HEK293T (cell line): ENCODE measurements around the gene UBL7.
A peak's percentile ranks its signal among the peaks of the same experiment; 100 is the strongest.

ENCODE experiments used
- CTCF ChIA-PET: fragments of 350-600 bp; formaldehyde crosslinking; extraction: SDS; loops from one replicate; lab custom pipeline; 2021; ENCODE audit warnings: antibody characterized with exemption, inconsistent platforms; lab: Yijun Ruan, JAX
- POLR2A ChIA-PET: fragments of 350-600 bp; formaldehyde crosslinking; extraction: SDS; loops from one replicate; lab custom pipeline; 2020; ENCODE audit warnings: antibody characterized with exemption, inconsistent platforms; lab: Yijun Ruan, JAX
- DNase-seq: peaks from one replicate; pipeline ENCODE4 v3.0.0; 2012; ENCODE audit warnings: mixed read lengths; ENCODE audit errors: extremely low spot score
- ARNT ChIP-seq: fragments of 450-650 bp; IDR thresholded peaks from 2 replicates; pipeline ENCODE4 v1.6.1; 2017; ENCODE audit warnings: mild to moderate bottlenecking
- BHLHE40 ChIP-seq: fragments of 450-650 bp; IDR thresholded peaks from 2 replicates; pipeline ENCODE4 v1.6.1; 2016; ENCODE audit warnings: mild to moderate bottlenecking, moderate library complexity, borderline replicate concordance
- CTBP1 ChIP-seq: fragments of 450-650 bp; IDR thresholded peaks from 2 replicates; pipeline ENCODE4 v1.6.1; 2016; ENCODE audit warnings: borderline replicate concordance
- ELF4 ChIP-seq: fragments of 450-650 bp; IDR thresholded peaks from 2 replicates; pipeline ENCODE4 v1.6.1; 2017; ENCODE audit warnings: antibody characterized with exemption
- FOXA1 ChIP-seq: fragments of 450-650 bp; IDR thresholded peaks from 2 replicates; pipeline ENCODE4 v1.6.1; 2016; ENCODE audit warnings: mild to moderate bottlenecking
- FOXK2 ChIP-seq: fragments of 450-650 bp; IDR thresholded peaks from 2 replicates; pipeline ENCODE4 v1.6.1; 2016; ENCODE audit warnings: mild to moderate bottlenecking
- FOXM1 ChIP-seq: fragments of 450-650 bp; IDR thresholded peaks from 2 replicates; pipeline ENCODE4 v1.6.1; 2017; ENCODE audit warnings: mild to moderate bottlenecking, borderline replicate concordance
- HDGF ChIP-seq: fragments of 450-650 bp; IDR thresholded peaks from 2 replicates; pipeline ENCODE4 v1.6.1; 2017; ENCODE audit warnings: antibody characterized with exemption, borderline replicate concordance
- L3MBTL2 ChIP-seq: fragments of 450-650 bp; conservative IDR thresholded peaks from 2 replicates; pipeline ENCODE4 v1.6.1; 2016; ENCODE audit warnings: mild to moderate bottlenecking
- LEF1 ChIP-seq: fragments of 450-650 bp; IDR thresholded peaks from 2 replicates; pipeline ENCODE4 v1.6.1; 2017; ENCODE audit warnings: mild to moderate bottlenecking, borderline replicate concordance
- NFRKB ChIP-seq: fragments of 450-650 bp; IDR thresholded peaks from 2 replicates; pipeline ENCODE4 v1.6.1; 2016; ENCODE audit warnings: mild to moderate bottlenecking, moderate library complexity
- PKNOX1 ChIP-seq: fragments of 450-650 bp; IDR thresholded peaks from 2 replicates; pipeline ENCODE4 v1.6.1; 2016
- SP1 ChIP-seq: fragments of 450-650 bp; IDR thresholded peaks from 2 replicates; pipeline ENCODE4 v1.6.1; 2017
- SUZ12 ChIP-seq: fragments of 450-650 bp; IDR thresholded peaks from 2 replicates; pipeline ENCODE4 v1.6.1; 2016; ENCODE audit warnings: mild to moderate bottlenecking
- TARDBP ChIP-seq: fragments of 450-650 bp; IDR thresholded peaks from 2 replicates; pipeline ENCODE4 v1.6.1; 2016
- ZNF384 ChIP-seq: fragments of 450-650 bp; IDR thresholded peaks from 2 replicates; pipeline ENCODE4 v1.6.1; 2016

Gene UBL7

GRCh38 chr15:74409225-74409624 lies 51.7 kb downstream of the UBL7 start:
- TF ChIP-seq FOXA1, result no peak
- no peak for TF ChIP-seq SUZ12
- TF ChIP-seq ARNT, result no peak
- TF ChIP-seq CTBP1, result no peak
- POLR2A ChIA-PET, result interaction anchor here (1.1 to 1.4 kb wide), 3 partner anchors 18 to 204 kb away, joined by 3 read pairs; partner anchors contain the start of gene UBL7
- CTCF ChIA-PET, result no interaction called here
- no peak for DNase-seq

GRCh38 chr15:74408815-74409214 lies 52.1 kb downstream of the UBL7 start:
- CTCF ChIA-PET, result no interaction called here
- no peak for DNase-seq
- no peak for TF ChIP-seq BHLHE40
- TF ChIP-seq PKNOX1, result no peak
- no peak for TF ChIP-seq NFRKB
- no peak for TF ChIP-seq FOXK2
- TF ChIP-seq FOXM1, result no peak
- TF ChIP-seq ARNT, result no peak
- TF ChIP-seq CTBP1, result no peak
- TF ChIP-seq HDGF, result no peak
- POLR2A ChIA-PET, result interaction anchor here (1.3 to 1.4 kb wide), 2 partner anchors 52 to 204 kb away, joined by 3 read pairs; partner anchors contain the start of gene UBL7

GRCh38 chr15:74408385-74408784 lies 52.6 kb downstream of the UBL7 start:
- ChIA-PET POLR2A (no interaction called here), CTCF (no interaction called here)
- TF ChIP-seq ARNT (no peak), ELF4 (no peak), SP1 (no peak), CTBP1 (no peak), BHLHE40 (no peak), FOXM1 (no peak), PKNOX1 (no peak), TARDBP (no peak), FOXK2 (no peak), LEF1 (no peak), SUZ12 (no peak), FOXA1 (no peak), ZNF384 (no peak), L3MBTL2 (no peak), NFRKB (no peak)
- no peak for DNase-seq

GRCh38 chr15:74406992-74407705 lies 53.8 kb downstream of the UBL7 start:
- no peak for TF ChIP-seq SUZ12
- no peak for TF ChIP-seq NFRKB
- no peak for TF ChIP-seq BHLHE40
- TF ChIP-seq FOXA1, result no peak
- TF ChIP-seq ELF4, result no peak
- no peak for TF ChIP-seq ZNF384
- TF ChIP-seq CTBP1, result no peak
- no peak for TF ChIP-seq TARDBP
- no peak for TF ChIP-seq ARNT
- no peak for TF ChIP-seq LEF1
- TF ChIP-seq L3MBTL2, result no peak
- TF ChIP-seq HDGF, result no peak
- TF ChIP-seq FOXM1, result no peak
- no peak for TF ChIP-seq PKNOX1
- no peak for TF ChIP-seq FOXK2
- TF ChIP-seq SP1, result no peak
- DNase-seq, result peak; percentile 32
- ChIA-PET CTCF (interaction anchor here (0.6 kb wide), 1 partner anchor 25 kb away, joined by 3 read pairs; no protein-coding TSS in a partner anchor), POLR2A (interaction anchor here (1.0 kb wide), 1 partner anchor 191 kb away, joined by 3 read pairs; no protein-coding TSS in a partner anchor)

GRCh38 chr15:74406517-74406916 lies 54.4 kb downstream of the UBL7 start:
- CTCF ChIA-PET, result no interaction called here
- no peak for DNase-seq
- TF ChIP-seq NFRKB, result no peak
- TF ChIP-seq ARNT, result no peak
- no peak for TF ChIP-seq SP1
- no peak for TF ChIP-seq HDGF
- TF ChIP-seq L3MBTL2, result no peak
- TF ChIP-seq SUZ12, result no peak
- TF ChIP-seq CTBP1, result no peak
- no peak for TF ChIP-seq PKNOX1
- TF ChIP-seq FOXM1, result no peak
- TF ChIP-seq BHLHE40, result no peak
- no peak for TF ChIP-seq LEF1
- no peak for TF ChIP-seq FOXK2
- no peak for TF ChIP-seq FOXA1
- TF ChIP-seq ELF4, result no peak
- no peak for TF ChIP-seq ZNF384
- TF ChIP-seq TARDBP, result no peak
- POLR2A ChIA-PET, result interaction anchor here (1.0 kb wide), 1 partner anchor 192 kb away, joined by 3 read pairs; no protein-coding TSS in a partner anchor
